ENCODE results near the gene FAM98C.

GRCh38 chr19:38378866-38379265, 24.0 kb upstream of the FAM98C start:
- no peak for TF ChIP-seq CTCF (IDR thresholded peaks at IDR 0.05; ENCODE audit: low read depth, low read length)
- TF ChIP-seq EZH2phosphoT487 (IDR thresholded peaks at IDR 0.05; ENCODE audit: low read depth), result no peak

Data from OCI-LY3 (cell line).